ENCODE results near the gene ABCA7.

Gene ABCA7

GRCh38 chr19:1086613-1087012 is 46.7 kb downstream of the ABCA7 start:
- no peak for DNase-seq (ENCODE audit: low read depth)

- no peak for DNase-seq (ENCODE audit: low read depth)
Measured at GRCh38 chr19:1087813-1088415, 48.0 kb downstream of the ABCA7 start.

GRCh38 chr19:1088416-1089010 is 48.6 kb downstream of the ABCA7 start:
- no peak for DNase-seq (ENCODE audit: low read depth)

GRCh38 chr19:1089126-1089771 is 49.3 kb downstream of the ABCA7 start:
- DNase-seq (ENCODE audit: low read depth): no peak

GRCh38 chr19:1089891-1090290 is 50.0 kb downstream of the ABCA7 start:
- DNase-seq (ENCODE audit: low read depth): no peak

- no peak for DNase-seq (ENCODE audit: low read depth)
Measured at GRCh38 chr19:1090731-1091543, 51.0 kb downstream of the ABCA7 start.

- DNase-seq (ENCODE audit: low read depth): no peak
Measured at GRCh38 chr19:1091544-1092175, 51.8 kb downstream of the ABCA7 start.

GRCh38 chr19:1093330-1093729 is 53.4 kb downstream of the ABCA7 start:
- no peak for DNase-seq (ENCODE audit: low read depth)

- DNase-seq (ENCODE audit: low read depth): no peak
Measured at GRCh38 chr19:1093811-1094553, 54.1 kb downstream of the ABCA7 start.

GRCh38 chr19:1094655-1094977 is 54.7 kb downstream of the ABCA7 start:
- DNase-seq (ENCODE audit: low read depth): no peak

GRCh38 chr19:1094978-1095701 is 55.2 kb downstream of the ABCA7 start, which contains the start of gene POLR2E:
Gene POLR2E (minus strand): TSS chr19:1095375. CDS start chr19:1095315, 60 bp downstream.
- peak; percentile 98 for DNase-seq (ENCODE audit: low read depth)

- no peak for DNase-seq (ENCODE audit: low read depth)
Measured at GRCh38 chr19:1097810-1098176, 57.9 kb downstream of the ABCA7 start.

GRCh38 chr19:1098177-1099051 is 58.5 kb downstream of the ABCA7 start:
- DNase-seq (ENCODE audit: low read depth): no peak

- DNase-seq (ENCODE audit: low read depth): no peak
Measured at GRCh38 chr19:1101337-1101698, 61.4 kb downstream of the ABCA7 start.

GRCh38 chr19:1102407-1103131 is 62.7 kb downstream of the ABCA7 start:
- no peak for DNase-seq (ENCODE audit: low read depth)

GRCh38 chr19:1103132-1103707 is 63.3 kb downstream of the ABCA7 start:
- DNase-seq (ENCODE audit: low read depth): no peak

- peak; percentile 99 for DNase-seq (ENCODE audit: low read depth)
Measured at GRCh38 chr19:1103708-1104310, 63.9 kb downstream of the ABCA7 start, which contains the start of gene GPX4. Gene GPX4 (plus strand): TSS chr19:1103994. CDS start chr19:1104044, 50 bp downstream.

- DNase-seq (ENCODE audit: low read depth): peak; percentile 67
Measured at GRCh38 chr19:1104311-1105007, 64.6 kb downstream of the ABCA7 start.

Measured in T follicular helper cell (primary cell).